Epithelial cell of esophagus (primary cell): ENCODE data around the gene SIDT2.

Experiments used
- DNase-seq: peaks from one replicate; pipeline ENCODE4 v3.0.0; 2010; ENCODE audit warnings: low read depth
- H3K4me3 ChIP-seq: 2 replicates; pipeline ENCODE4 v1.5.1; 2011; ENCODE audit warnings: mild to moderate bottlenecking, low read length, control low read depth
- TF ChIP-seq, protein P1 (sequence below): IDR thresholded peaks from 2 replicates; pipeline ENCODE4 v1.5.1; 2011; ENCODE audit warnings: low read depth, mild to moderate bottlenecking, low read length, control low read depth, inconsistent platforms; ENCODE audit not compliant: insufficient read depth; ENCODE audit errors: missing control alignments

The SIDT2 gene

DNA sequence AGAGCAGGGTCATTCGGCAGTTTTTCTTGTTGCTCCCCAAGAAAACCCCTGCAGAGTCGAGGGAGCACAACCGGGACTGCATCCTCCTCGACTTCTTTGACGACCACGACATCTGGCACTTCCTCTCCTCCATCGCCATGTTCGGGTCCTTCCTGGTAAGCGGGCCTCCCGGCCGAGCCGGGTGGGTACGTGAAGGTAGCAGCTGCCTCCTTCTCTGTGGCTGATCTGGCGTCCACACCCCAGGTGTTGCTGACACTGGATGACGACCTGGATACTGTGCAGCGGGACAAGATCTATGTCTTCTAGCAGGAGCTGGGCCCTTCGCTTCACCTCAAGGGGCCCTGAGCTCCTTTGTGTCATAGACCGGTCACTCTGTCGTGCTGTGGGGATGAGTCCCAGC, 17.2 kb downstream of the SIDT2 start:
- TF ChIP-seq, protein P1, sequence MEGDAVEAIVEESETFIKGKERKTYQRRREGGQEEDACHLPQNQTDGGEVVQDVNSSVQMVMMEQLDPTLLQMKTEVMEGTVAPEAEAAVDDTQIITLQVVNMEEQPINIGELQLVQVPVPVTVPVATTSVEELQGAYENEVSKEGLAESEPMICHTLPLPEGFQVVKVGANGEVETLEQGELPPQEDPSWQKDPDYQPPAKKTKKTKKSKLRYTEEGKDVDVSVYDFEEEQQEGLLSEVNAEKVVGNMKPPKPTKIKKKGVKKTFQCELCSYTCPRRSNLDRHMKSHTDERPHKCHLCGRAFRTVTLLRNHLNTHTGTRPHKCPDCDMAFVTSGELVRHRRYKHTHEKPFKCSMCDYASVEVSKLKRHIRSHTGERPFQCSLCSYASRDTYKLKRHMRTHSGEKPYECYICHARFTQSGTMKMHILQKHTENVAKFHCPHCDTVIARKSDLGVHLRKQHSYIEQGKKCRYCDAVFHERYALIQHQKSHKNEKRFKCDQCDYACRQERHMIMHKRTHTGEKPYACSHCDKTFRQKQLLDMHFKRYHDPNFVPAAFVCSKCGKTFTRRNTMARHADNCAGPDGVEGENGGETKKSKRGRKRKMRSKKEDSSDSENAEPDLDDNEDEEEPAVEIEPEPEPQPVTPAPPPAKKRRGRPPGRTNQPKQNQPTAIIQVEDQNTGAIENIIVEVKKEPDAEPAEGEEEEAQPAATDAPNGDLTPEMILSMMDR: no peak

DNA sequence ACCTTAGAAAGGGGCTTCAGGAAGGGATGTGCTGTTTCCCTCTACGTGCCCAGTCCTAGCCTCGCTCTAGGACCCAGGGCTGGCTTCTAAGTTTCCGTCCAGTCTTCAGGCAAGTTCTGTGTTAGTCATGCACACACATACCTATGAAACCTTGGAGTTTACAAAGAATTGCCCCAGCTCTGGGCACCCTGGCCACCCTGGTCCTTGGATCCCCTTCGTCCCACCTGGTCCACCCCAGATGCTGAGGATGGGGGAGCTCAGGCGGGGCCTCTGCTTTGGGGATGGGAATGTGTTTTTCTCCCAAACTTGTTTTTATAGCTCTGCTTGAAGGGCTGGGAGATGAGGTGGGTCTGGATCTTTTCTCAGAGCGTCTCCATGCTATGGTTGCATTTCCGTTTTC, 18.5 kb downstream of the SIDT2 start:
- TF ChIP-seq, protein P1: no peak
- H3K4me3 ChIP-seq: no peak overlapping the region
- DNase-seq: no peak

More for the DNA sequence above, 17.2 kb downstream of the SIDT2 start:
- H3K4me3 ChIP-seq: no peak overlapping the region
- DNase-seq: no peak

DNA sequence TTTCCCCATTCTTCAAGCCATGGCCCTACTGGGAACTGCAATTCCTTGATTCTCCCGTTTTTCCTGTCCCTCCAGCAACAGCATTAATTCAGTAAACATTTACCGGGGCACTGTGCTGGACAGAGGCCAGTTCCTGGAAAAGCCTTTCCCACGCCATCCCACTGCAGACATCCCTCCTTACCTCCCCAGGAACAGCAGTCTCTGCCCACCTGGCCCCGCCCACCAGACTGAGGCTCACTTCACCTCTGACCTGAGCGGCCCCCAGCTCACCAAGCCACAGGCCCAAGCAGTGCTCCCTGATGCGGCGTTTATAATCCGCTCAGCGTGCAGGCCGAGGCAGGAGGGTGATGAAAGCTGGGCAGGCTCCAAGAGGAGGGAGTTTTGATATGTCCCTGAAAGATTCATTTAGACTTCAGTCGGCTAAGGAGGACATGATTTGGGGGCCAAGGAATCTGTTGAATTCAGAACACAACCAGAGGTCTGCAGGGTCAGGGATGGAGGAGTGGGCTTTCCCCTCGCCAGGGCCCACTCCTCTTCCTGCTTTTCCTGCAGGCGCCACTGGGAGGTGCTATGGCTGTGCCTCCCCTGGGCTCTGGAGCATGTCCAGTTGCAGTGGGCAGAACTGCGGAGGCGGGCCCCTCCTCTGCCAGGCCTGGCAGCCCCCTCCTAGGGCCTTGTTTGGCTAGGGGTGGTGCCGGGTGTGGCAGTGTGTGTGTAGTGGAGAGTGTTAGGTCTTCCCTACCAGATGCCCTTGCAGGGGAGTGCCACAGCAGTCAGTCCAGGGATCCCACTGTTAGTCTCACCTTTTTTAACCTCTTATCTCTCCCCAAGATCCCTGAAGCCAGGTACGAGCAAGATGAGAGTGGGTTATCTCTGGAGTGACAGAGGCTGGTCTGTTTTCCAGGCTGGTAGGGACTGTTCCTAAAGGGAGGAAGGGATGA, 19.2 kb downstream of the SIDT2 start:
- no peak overlapping the region for H3K4me3 ChIP-seq
- DNase-seq: peak; percentile 29
- TF ChIP-seq, protein P1: peak; percentile 51

DNA sequence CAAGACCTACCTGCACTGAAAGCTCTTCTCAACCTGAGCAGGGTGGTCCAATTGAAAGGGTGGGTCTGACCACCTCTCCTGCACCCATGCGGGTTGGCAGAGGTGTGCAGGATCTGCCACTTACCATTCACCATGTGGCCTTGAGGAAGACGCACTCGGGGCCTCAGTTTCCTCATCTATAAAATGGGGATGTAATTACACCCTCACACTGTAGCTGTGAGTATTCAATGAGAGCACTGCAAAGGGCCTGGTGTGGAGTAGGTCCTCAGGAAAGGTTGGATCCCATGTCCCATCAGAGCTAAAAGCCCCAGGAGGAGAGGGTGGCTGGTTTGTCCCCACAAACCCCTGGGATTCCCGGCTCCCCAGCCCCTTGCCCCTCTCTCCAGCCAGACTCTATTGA, 20.1 kb downstream of the SIDT2 start:
- no peak for DNase-seq
- H3K4me3 ChIP-seq: no peak overlapping the region
- TF ChIP-seq, protein P1: no peak

DNA sequence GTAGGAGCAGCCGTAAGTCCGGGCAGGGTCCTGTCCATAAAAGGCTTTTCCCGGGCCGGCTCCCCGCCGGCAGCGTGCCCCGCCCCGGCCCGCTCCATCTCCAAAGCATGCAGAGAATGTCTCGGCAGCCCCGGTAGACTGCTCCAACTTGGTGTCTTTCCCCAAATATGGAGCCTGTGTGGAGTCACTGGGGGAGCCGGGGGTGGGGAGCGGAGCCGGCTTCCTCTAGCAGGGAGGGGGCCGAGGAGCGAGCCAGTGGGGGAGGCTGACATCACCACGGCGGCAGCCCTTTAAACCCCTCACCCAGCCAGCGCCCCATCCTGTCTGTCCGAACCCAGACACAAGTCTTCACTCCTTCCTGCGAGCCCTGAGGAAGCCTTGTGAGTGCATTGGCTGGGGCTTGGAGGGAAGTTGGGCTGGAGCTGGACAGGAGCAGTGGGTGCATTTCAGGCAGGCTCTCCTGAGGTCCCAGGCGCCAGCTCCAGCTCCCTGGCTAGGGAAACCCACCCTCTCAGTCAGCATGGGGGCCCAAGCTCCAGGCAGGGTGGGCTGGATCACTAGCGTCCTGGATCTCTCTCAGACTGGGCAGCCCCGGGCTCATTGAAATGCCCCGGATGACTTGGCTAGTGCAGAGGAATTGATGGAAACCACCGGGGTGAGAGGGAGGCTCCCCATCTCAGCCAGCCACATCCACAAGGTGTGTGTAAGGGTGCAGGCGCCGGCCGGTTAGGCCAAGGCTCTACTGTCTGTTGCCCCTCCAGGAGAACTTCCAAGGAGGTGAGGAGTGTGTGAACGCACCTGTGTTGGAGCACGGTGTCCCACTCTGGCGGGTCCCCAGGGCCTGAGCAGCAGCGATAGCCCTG, 20.7 kb downstream of the SIDT2 start, which contains the start of gene TAGLN:
TSS of gene TAGLN (plus strand) at position 318 of the 863 bp plus-strand sequence. CDS start 3,644 bp downstream, outside the sequence.
- DNase-seq: peak; percentile 87
- TF ChIP-seq, protein P1: no peak
- no peak within 1 kb of the TSS for H3K4me3 ChIP-seq

DNA sequence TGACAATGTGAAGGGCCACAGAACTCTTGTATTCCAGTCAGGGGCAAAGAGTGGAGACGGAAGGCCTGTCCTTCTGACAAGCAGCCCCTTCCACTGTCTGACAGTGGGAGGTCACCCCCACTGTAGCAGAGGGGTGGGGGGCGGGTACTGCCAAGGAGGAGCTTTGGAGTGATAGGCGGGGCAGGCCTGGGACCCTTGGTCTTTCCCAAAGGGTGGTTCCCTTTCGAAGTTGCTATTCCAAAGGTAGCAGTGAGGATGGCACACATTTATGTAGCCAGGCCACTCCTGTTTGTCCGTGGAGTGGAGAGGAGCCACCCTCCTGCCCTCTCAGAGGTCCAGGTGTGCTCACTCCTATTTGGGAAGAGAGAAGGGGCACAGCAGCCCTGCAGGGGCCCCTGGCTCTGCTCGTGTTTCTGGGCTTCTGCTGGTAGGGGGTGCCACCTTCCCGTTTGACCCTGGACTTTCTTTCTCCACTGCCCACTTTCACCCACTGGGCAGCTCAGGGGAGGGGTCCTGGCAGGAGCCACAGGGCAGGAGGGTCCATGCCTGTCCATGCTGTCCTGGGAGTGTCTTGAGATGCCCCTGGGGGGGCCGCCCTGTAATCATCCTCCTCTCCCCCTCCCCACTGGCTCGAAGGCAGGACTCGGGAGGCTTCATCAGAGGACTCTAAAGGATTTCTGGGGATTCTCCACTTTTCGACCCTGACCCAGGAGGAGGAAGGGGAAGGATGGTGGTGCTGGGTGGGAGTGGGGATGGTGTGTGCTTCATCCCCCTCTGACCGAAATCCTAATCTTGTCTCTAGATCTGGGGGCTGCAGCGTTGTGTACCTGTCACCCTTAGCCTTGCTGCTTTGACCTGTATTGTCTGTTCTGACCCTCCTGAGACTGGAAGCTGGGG, 21.6 kb downstream of the SIDT2 start:
- no peak overlapping the region for H3K4me3 ChIP-seq
- TF ChIP-seq, protein P1: no peak
- DNase-seq: no peak
